IMR-90 (cell line): ENCODE data around the gene RER1. TPM values are rescaled to one million over a fixed set of nuclear protein-coding genes. Genes with fewer than 3 reads are reported as not detected.

Source experiments
- ATAC-seq: fragments of 200-7000 bp; cut with Tn5 transposase; 2 replicates; pipeline ENCODE4 v1.9.1; 2020; ENCODE audit warnings: low read depth, mild to moderate bottlenecking, moderate library complexity
- BruUV-seq: library from RNA; stranded (reverse); fragments of 400-500 nt; replicated peaks from 2 replicates; lab custom pipeline; 2021; lab: Mats Ljungman, UMichigan
- CTCF ChIA-PET: fragments of 300-600 bp; formaldehyde crosslinking; extraction: SDS; loops from one replicate; lab custom pipeline; 2021; ENCODE audit warnings: antibody characterized with exemption; lab: Yijun Ruan, JAX
- POLR2A ChIA-PET: fragments of 300-600 bp; sonication (Branson Sonifier 250); formaldehyde crosslinking; loops from one replicate; lab custom pipeline; 2022; ENCODE audit warnings: antibody characterized with exemption; ENCODE audit not compliant: unreplicated experiment; lab: Charles Lee
- DNase-seq: peaks from one replicate; pipeline ENCODE4 v3.0.0; 2013
- H2AFZ ChIP-seq: replicated peaks from 2 replicates; pipeline ENCODE3; 2013; ENCODE audit warnings: low read length, mild to moderate bottlenecking; ENCODE audit not compliant: poor library complexity
- H2AK5ac ChIP-seq: 2 replicates; pipeline ENCODE4 v1.6.1; 2013; ENCODE audit warnings: low read depth, low read length, inconsistent platforms
- H2AK9ac ChIP-seq: replicated peaks from 2 replicates; pipeline ENCODE3; 2013; ENCODE audit warnings: mild to moderate bottlenecking, low read depth, low read length, moderate library complexity; ENCODE audit not compliant: poor library complexity
- H2BK120ac ChIP-seq: 2 replicates; pipeline ENCODE4 v1.6.1; 2013; ENCODE audit warnings: low read depth, low read length, inconsistent platforms
- H2BK15ac ChIP-seq: 3 replicates; pipeline ENCODE4 v1.6.1; 2013; ENCODE audit warnings: low read depth, low read length, inconsistent platforms
- H2BK20ac ChIP-seq: 2 replicates; pipeline ENCODE4 v1.6.1; 2013; ENCODE audit warnings: low read depth, mild to moderate bottlenecking, inconsistent platforms, low read length, moderate library complexity
- H2BK5ac ChIP-seq: 2 replicates; pipeline ENCODE4 v1.6.1; 2013; ENCODE audit warnings: mild to moderate bottlenecking, low read depth, low read length, inconsistent platforms; ENCODE audit not compliant: poor library complexity, severe bottlenecking
- H3K14ac ChIP-seq: replicated peaks from 2 replicates; pipeline ENCODE4 v1.6.1; 2013; ENCODE audit warnings: low read depth, low read length, inconsistent platforms
- H3K18ac ChIP-seq: 2 replicates; pipeline ENCODE4 v1.6.1; 2013; ENCODE audit warnings: low read depth, low read length, control low read depth
- H3K23ac ChIP-seq: 2 replicates; pipeline ENCODE4 v1.6.1; 2013; ENCODE audit warnings: low read depth, low read length, inconsistent platforms
- H3K27ac ChIP-seq: 2 replicates; pipeline ENCODE4 v1.5.1; 2013; ENCODE audit warnings: mild to moderate bottlenecking, control low read depth, low read length; ENCODE audit not compliant: insufficient read depth
- H3K27me3 ChIP-seq: 2 replicates; pipeline ENCODE4 v1.6.1; 2013; ENCODE audit warnings: low read length; ENCODE audit not compliant: control insufficient read depth, insufficient read depth
- H3K36me3 ChIP-seq: 2 replicates; pipeline ENCODE4 v1.6.1; 2013; ENCODE audit warnings: low read length, mixed read lengths; ENCODE audit not compliant: control insufficient read depth, insufficient read depth
- H3K4ac ChIP-seq: 2 replicates; pipeline ENCODE4 v1.6.1; 2013; ENCODE audit warnings: low read depth, low read length, inconsistent platforms
- H3K4me1 ChIP-seq: 2 replicates; pipeline ENCODE4 v1.6.1; 2013; ENCODE audit warnings: low read length, mixed read lengths; ENCODE audit not compliant: control insufficient read depth, insufficient read depth
- H3K4me2 ChIP-seq: 2 replicates; pipeline ENCODE4 v1.6.1; 2013; ENCODE audit warnings: low read depth, mild to moderate bottlenecking, control low read depth, low read length, moderate library complexity
- H3K4me3 ChIP-seq: 2 replicates; pipeline ENCODE4 v1.5.1; 2013; ENCODE audit warnings: low read depth, mild to moderate bottlenecking, control low read depth, low read length, moderate library complexity; ENCODE audit not compliant: insufficient read depth
- H3K56ac ChIP-seq: 2 replicates; pipeline ENCODE4 v1.6.1; 2013; ENCODE audit warnings: low read length, inconsistent platforms; ENCODE audit not compliant: insufficient read depth; ENCODE audit errors: extremely low read depth
- H3K79me1 ChIP-seq, 2 experiments: 2 replicates each; pipeline ENCODE4 v1.6.1; 2013; ENCODE audit warnings: low read length in 2 of 2, inconsistent platforms in 1 of 2, low read depth in 1 of 2
- H3K9ac ChIP-seq: 2 replicates; pipeline ENCODE4 v1.6.1; 2013; ENCODE audit warnings: low read depth, low read length, control low read depth
- H3K9me1 ChIP-seq: 2 replicates; pipeline ENCODE4 v1.6.1; 2013; ENCODE audit warnings: low read length, inconsistent platforms; ENCODE audit not compliant: insufficient read depth
- H3K9me3 ChIP-seq: 2 replicates; pipeline ENCODE4 v1.6.1; 2013; ENCODE audit warnings: low read length; ENCODE audit not compliant: control insufficient read depth, insufficient read depth
- H4K20me1 ChIP-seq: 2 replicates; pipeline ENCODE4 v1.6.1; 2013; ENCODE audit warnings: low read length, inconsistent platforms; ENCODE audit not compliant: insufficient read depth
- H4K5ac ChIP-seq: 2 replicates; pipeline ENCODE4 v1.6.1; 2013; ENCODE audit warnings: mild to moderate bottlenecking, low read depth, low read length, control low read depth
- H4K8ac ChIP-seq, 2 experiments: 2 replicates each; pipeline ENCODE4 v1.6.1; 2013; ENCODE audit warnings: low read depth in 2 of 2, low read length in 2 of 2, control low read depth in 1 of 2, inconsistent platforms in 1 of 2
- H4K91ac ChIP-seq: 2 replicates; pipeline ENCODE4 v1.6.1; 2013; ENCODE audit warnings: low read depth, low read length, inconsistent platforms; ENCODE audit not compliant: insufficient read depth
- CEBPB ChIP-seq: IDR thresholded peaks from 2 replicates; pipeline ENCODE4 v1.6.1; 2012; ENCODE audit warnings: low read depth, low read length, improper control_type of control experiment
- MAFK ChIP-seq: IDR thresholded peaks from 2 replicates; pipeline ENCODE4 v1.6.1; 2012; ENCODE audit warnings: low read depth, low read length, improper control_type of control experiment
- MAZ ChIP-seq: IDR thresholded peaks from 2 replicates; pipeline ENCODE4 v1.6.1; 2012; ENCODE audit warnings: low read depth, mild to moderate bottlenecking, low read length, improper control_type of control experiment, moderate library complexity, borderline replicate concordance
- POLR2A ChIP-seq: IDR thresholded peaks from 2 replicates; pipeline ENCODE4 v1.6.1; 2012; ENCODE audit warnings: mild to moderate bottlenecking, low read depth, low read length
- RCOR1 ChIP-seq: IDR thresholded peaks from 2 replicates; pipeline ENCODE4 v1.6.1; 2012; ENCODE audit warnings: mild to moderate bottlenecking, low read length, improper control_type of control experiment; ENCODE audit not compliant: insufficient replicate concordance
- RFX5 ChIP-seq: IDR thresholded peaks from 2 replicates; pipeline ENCODE4 v1.8.0; 2012; ENCODE audit warnings: low read depth, mild to moderate bottlenecking, low read length, moderate library complexity
- SMC3 ChIP-seq: fragments of 150-350 bp; IDR thresholded peaks from 2 replicates; pipeline ENCODE4 v1.6.1; 2016; ENCODE audit warnings: low read depth, mild to moderate bottlenecking, antibody characterized with exemption, low read length, moderate library complexity
- WGBS, 2 experiments: methylation state at CpG; one replicate each; pipeline versions ENCODE4 v1.1.5 to v1.1.7; 2013; ENCODE audit warnings: missing lambda C conversion rate in 2 of 2; ENCODE audit not compliant: insufficient read length in 1 of 2; ENCODE audit errors: extremely low coverage in 2 of 2; 5-methylcytosine and 5-hydroxymethylcytosine counted together
- dilution Hi-C: fragments of 300-500 bp; cut with HindIII; formaldehyde crosslinking; loops from one replicate; pipeline ENCODE4 v1.14.3; 2018; ENCODE audit warnings: low sequenced_read_pairs; ENCODE audit not compliant: unreplicated experiment
- in situ Hi-C: fragments of 300-500 bp; cut with MboI; formaldehyde crosslinking; loops from 3 replicates; pipeline ENCODE4 v1.14.3; 2019; ENCODE audit warnings: low sequenced_read_pairs, inconsistent platforms, mixed read lengths
- intact Hi-C: fragments of 100-400 bp; cut with micrococcal nuclease; formaldehyde crosslinking; loops from 2 replicates; pipeline ENCODE4 v1.10.0; 2022
- polyA plus RNA-seq, 3 experiments: library from polyadenylated mRNA; depleted of rRNA; stranded (reverse); fragments of >200 nt; gene quantifications; 2 replicates each; pipeline ENCODE4 v1.2.3, GENCODE V29; 2012; ENCODE audit warnings: low replicate concordance in 1 of 3
- total RNA-seq: library from RNA; depleted of rRNA; stranded (reverse); fragments of >200 nt; gene quantifications from 2 replicates; pipeline ENCODE4 v1.2.3, GENCODE V29; 2012
- TF ChIP-seq, protein P1 (sequence below): fragments of 150-350 bp; IDR thresholded peaks from 2 replicates; pipeline ENCODE4 v1.6.1; 2016; ENCODE audit warnings: low read depth, mild to moderate bottlenecking, low read length, moderate library complexity, borderline replicate concordance
- TF ChIP-seq, protein P2 (sequence below): fragments of 150-350 bp; IDR thresholded peaks from 2 replicates; pipeline ENCODE4 v1.6.1; 2017; ENCODE audit warnings: mild to moderate bottlenecking, antibody characterized with exemption, low read length, low read depth
- TF ChIP-seq, protein P3 (sequence below): conservative IDR thresholded peaks from 2 replicates; pipeline ENCODE4 v1.5.1; 2012; ENCODE audit warnings: mild to moderate bottlenecking, low read depth, low read length, improper control_type of control experiment

RER1 gene
- total and polyA plus RNA-seq, 2 of the 4 experiments (the other 2 are of a cell fraction) = 47.1 to 240 TPM

DNA sequence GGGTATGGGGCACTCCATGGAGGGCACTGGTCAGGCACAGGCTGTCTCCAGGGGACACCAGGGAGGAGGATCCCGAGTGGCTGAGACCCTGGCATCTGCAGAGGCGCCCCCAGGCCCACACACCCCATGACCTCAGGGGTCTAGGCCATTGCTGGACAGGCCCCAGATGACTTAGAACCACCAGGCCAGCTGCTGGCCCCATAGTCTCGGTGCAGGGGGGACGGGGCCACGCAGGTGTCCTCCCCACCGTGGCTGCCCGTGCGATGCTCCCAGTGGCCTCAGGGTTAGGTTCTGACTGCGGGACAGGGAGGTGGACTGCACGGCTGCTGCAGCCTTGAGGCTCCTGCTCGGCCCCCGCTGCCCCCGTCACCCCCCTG, 44.2 kb upstream of the RER1 start:
- Histone ChIP-seq H2AK9ac (no peak overlapping the region), H4K91ac (no peak overlapping the region), H3K4me2 (no peak overlapping the region), H3K14ac (no peak overlapping the region), H3K27ac (no peak overlapping the region), H2BK15ac (no peak overlapping the region), H3K27me3 (no peaks in the 10 kb centered on the region), H4K20me1 (no peaks in the 10 kb centered on the region), H3K9ac (no peak overlapping the region), H3K56ac (no peak overlapping the region), H2BK5ac (no peak overlapping the region), H2BK120ac (no peak overlapping the region), H3K36me3 (no peaks in the 10 kb centered on the region), H4K8ac (no peak overlapping the region), H3K79me1 (no peaks in the 10 kb centered on the region), H3K9me3 (no peaks in the 10 kb centered on the region), H2AFZ (no peak overlapping the region), H3K18ac (no peak overlapping the region), H3K4me3 (no peak overlapping the region), H2BK20ac (no peak overlapping the region), H3K4ac (no peak overlapping the region), H3K4me1 (no peaks in the 10 kb centered on the region), H4K5ac (no peak overlapping the region), H3K23ac (no peak overlapping the region), H2AK5ac (no peak overlapping the region), H3K9me1 (no peaks in the 10 kb centered on the region)
- BruUV-seq = no TSS peak
- ATAC-seq = no peak
- intact Hi-C loops (no loop called here), in situ Hi-C loops (no loop called here), dilution Hi-C loops (no loop called here)
- WGBS, 2 experiments = 60% methylated on average over 1 of the region's 13 CpGs; no CpG with 5 or more reads in 1 of the 2 experiments
- ChIA-PET POLR2A (no interaction called here), CTCF (no interaction called here)
- TF ChIP-seq, protein P1, sequence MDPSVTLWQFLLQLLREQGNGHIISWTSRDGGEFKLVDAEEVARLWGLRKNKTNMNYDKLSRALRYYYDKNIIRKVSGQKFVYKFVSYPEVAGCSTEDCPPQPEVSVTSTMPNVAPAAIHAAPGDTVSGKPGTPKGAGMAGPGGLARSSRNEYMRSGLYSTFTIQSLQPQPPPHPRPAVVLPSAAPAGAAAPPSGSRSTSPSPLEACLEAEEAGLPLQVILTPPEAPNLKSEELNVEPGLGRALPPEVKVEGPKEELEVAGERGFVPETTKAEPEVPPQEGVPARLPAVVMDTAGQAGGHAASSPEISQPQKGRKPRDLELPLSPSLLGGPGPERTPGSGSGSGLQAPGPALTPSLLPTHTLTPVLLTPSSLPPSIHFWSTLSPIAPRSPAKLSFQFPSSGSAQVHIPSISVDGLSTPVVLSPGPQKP = no peak
- TF ChIP-seq RFX5 = no peak
- no peak for TF ChIP-seq MAZ
- TF ChIP-seq, protein P2, sequence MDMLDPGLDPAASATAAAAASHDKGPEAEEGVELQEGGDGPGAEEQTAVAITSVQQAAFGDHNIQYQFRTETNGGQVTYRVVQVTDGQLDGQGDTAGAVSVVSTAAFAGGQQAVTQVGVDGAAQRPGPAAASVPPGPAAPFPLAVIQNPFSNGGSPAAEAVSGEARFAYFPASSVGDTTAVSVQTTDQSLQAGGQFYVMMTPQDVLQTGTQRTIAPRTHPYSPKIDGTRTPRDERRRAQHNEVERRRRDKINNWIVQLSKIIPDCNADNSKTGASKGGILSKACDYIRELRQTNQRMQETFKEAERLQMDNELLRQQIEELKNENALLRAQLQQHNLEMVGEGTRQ = no peak
- TF ChIP-seq CEBPB = no peak
- TF ChIP-seq MAFK = no peak
- no peak for TF ChIP-seq POLR2A
- TF ChIP-seq RCOR1 = no peak
- no peak for TF ChIP-seq SMC3
- TF ChIP-seq, protein P3, sequence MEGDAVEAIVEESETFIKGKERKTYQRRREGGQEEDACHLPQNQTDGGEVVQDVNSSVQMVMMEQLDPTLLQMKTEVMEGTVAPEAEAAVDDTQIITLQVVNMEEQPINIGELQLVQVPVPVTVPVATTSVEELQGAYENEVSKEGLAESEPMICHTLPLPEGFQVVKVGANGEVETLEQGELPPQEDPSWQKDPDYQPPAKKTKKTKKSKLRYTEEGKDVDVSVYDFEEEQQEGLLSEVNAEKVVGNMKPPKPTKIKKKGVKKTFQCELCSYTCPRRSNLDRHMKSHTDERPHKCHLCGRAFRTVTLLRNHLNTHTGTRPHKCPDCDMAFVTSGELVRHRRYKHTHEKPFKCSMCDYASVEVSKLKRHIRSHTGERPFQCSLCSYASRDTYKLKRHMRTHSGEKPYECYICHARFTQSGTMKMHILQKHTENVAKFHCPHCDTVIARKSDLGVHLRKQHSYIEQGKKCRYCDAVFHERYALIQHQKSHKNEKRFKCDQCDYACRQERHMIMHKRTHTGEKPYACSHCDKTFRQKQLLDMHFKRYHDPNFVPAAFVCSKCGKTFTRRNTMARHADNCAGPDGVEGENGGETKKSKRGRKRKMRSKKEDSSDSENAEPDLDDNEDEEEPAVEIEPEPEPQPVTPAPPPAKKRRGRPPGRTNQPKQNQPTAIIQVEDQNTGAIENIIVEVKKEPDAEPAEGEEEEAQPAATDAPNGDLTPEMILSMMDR = no peak
- no peak for DNase-seq
